Measurements from ENCODE around the gene HHAT.

DNA sequence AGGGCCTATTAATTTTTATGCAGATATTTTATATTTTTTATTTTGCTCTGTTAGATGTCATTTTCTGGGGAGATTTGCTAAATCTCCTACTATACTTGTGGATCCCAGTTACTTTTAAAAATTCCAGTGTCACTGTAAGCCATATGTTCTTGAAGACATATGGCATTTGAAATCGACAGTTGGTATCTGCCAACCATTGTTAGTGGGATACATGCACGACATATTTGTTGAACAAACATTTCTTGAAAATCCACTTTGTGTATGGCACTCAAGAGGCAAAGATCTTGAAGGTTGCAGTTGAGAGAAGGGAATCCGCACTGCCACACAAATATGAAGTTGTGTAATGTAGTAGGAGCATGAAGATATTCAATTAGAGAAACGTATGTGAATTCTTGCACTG, 287.7 kb downstream of the HHAT start:
- TF ChIP-seq, protein P1, sequence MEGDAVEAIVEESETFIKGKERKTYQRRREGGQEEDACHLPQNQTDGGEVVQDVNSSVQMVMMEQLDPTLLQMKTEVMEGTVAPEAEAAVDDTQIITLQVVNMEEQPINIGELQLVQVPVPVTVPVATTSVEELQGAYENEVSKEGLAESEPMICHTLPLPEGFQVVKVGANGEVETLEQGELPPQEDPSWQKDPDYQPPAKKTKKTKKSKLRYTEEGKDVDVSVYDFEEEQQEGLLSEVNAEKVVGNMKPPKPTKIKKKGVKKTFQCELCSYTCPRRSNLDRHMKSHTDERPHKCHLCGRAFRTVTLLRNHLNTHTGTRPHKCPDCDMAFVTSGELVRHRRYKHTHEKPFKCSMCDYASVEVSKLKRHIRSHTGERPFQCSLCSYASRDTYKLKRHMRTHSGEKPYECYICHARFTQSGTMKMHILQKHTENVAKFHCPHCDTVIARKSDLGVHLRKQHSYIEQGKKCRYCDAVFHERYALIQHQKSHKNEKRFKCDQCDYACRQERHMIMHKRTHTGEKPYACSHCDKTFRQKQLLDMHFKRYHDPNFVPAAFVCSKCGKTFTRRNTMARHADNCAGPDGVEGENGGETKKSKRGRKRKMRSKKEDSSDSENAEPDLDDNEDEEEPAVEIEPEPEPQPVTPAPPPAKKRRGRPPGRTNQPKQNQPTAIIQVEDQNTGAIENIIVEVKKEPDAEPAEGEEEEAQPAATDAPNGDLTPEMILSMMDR (IDR thresholded peaks at IDR 0.05; ENCODE audit: borderline replicate concordance, extremely low read depth, low read length, poor library complexity, severe bottlenecking): no peak
- TF ChIP-seq EZH2 (IDR thresholded peaks at IDR 0.05; ENCODE audit: borderline replicate concordance, low read depth, low read length, severe bottlenecking): no peak
